NCI-H69 (cell line): ENCODE measurements around the gene NFATC1.

Experiments
- DNase-seq: peaks from one replicate; lab custom pipeline; 2025; lab: John Stamatoyannopoulos, UW

The NFATC1 gene

GRCh38 chr18:79441420-79441819 is 45.7 kb downstream of the NFATC1 start:
- no peak for DNase-seq

GRCh38 chr18:79442508-79443221 is 46.9 kb downstream of the NFATC1 start:
- DNase-seq = no peak

- DNase-seq = no peak
Measured at GRCh38 chr18:79445221-79445620, 49.5 kb downstream of the NFATC1 start.

DNA sequence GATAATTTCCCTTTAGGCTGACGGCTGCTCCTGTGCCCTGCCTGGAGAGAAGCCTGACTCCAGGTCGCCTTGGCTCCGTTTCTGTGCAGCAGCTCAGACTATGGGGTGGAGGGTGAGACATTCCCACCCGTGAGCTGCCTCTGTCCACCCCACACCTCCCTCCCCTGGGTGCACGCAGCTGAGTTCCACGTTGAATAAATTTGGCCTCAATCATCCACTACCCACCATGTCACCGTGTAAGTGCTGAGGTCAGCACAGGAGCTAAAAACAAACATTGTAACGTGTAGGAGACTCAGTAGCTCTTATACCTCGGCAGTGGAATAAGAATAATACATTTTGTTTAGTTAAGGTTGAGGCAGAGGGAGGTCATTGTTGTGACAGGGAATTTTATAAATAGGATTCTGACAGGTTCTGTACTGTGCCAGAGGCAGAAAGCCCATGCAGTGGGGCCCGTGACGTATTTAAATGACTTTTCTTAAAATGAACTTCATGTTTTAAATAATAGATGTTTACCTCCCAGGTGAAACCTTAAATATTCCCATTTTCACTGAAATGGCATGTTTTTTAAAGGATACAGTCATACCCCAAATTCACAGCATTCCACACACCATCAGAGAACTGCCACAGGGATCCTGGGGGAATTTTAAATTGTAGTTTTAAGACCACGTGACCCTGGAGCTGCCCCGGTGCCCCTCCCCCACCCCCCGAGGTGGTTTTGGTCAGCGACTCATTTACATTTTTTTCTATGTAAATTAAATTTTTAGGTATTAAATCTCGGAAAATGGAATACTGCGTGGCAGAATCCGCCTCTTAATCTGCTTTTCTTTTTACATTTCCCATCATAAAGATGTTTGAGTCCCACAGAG is 50.2 kb downstream of the NFATC1 start:
- DNase-seq = no peak

DNA sequence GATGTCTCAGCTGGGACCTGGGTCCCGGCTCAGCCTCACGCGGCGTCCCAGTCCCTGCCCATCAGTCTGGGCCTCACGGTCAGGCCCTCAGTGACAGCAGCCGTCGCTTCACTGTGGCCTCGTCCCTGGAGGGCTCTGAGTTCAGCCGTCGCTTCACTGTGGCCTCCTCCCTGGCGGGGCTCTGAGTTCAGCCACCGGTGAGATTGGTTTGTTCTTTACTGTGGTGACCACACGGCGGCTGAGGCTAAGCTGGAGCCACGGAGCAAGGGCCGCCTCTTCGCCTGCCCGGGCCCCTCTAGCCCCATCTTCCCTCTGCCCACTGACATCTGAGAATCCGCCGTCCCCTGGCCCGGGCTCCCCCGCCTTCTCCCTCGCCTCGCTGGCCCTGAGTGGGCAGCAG is 51.2 kb downstream of the NFATC1 start:
- no peak for DNase-seq

- DNase-seq = no peak
Measured at GRCh38 chr18:79447703-79448367, 52.1 kb downstream of the NFATC1 start.

DNA sequence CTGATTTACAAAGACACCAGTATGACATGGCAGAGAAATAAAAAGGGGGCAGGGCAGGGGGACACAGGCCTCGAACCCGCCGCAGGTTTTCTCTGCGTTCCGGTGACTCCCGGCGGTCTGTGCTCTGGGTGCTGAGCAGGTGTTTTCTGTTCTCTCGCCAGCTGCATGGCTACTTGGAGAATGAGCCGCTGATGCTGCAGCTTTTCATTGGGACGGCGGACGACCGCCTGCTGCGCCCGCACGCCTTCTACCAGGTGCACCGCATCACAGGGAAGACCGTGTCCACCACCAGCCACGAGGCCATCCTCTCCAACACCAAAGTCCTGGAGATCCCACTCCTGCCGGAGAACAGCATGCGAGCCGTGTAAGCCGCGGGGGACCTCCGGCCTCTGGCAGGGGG is 52.9 kb downstream of the NFATC1 start:
- no peak for DNase-seq

- DNase-seq = no peak
Measured at GRCh38 chr18:79449551-79450288, 54.0 kb downstream of the NFATC1 start.

GRCh38 chr18:79450289-79451080 is 54.8 kb downstream of the NFATC1 start:
- DNase-seq = no peak

GRCh38 chr18:79451237-79452125 is 55.8 kb downstream of the NFATC1 start:
- no peak for DNase-seq

- DNase-seq = no peak
Measured at GRCh38 chr18:79452190-79452990, 56.7 kb downstream of the NFATC1 start.

GRCh38 chr18:79452991-79453645 is 57.4 kb downstream of the NFATC1 start:
- DNase-seq = no peak

DNA sequence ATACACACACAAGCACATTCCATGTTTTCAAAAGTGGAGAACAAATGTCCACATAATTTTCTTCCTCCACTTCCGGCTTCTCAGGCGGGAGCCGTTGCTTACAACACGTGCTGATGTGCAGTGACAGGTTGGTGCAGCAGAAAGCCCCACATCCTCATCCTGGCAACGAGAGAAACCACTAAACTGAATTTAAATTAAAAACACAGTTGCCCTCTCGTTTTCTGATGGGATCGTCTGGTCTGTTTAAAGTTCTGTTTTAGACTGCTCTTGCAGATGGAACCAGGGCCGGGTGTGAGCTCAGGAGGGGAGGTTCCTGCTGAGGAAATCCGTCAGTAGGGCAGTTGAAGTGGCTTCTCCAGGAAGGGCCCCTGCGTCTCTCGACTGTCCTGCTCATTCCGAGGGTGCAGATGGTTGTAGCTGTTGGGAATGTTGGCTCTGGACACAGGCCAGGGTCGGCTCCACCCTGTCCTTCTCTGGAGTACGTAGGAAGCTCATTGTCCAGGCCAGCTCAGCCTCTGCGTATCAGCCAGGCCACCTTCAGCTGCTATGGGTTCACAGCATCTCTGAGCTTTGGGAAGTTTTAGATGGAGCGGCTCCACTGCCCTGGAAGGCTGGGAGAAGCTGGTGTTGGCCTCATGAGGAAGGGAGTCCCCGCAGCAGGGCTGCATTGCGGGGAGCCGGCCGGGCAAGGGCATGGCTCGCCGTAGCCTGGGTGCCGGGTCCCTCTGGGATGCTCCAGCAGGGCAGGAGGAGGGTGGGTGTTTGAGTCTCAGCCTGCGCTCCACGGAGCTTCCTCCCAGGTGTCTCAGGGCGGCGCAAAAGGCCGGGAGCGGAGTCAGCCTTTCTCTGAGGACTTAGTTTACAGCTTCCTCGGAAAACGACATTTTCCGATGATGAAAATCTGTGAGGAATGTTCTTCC is 58.3 kb downstream of the NFATC1 start:
- DNase-seq = no peak

DNA sequence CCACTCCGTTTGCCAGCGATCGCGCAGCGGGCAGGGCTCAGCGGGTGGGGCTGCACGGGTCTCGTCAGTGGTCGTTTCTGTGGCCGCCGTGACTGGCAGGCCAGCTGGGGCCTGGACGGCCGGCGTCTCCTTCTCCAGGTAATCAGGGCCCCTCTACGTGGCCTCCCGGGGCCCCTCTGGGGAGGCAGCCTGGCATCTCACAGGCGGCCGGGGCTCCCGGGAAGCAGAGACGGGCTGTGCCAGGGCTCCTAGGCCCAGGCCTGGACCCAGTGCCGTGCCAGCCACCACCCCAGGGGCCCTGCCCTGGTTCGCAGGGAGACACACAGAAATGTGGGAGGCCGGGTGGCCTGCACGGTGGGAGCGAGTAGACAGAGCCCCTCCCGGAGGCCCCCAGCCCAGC is 59.5 kb downstream of the NFATC1 start:
- DNase-seq = no peak

DNA sequence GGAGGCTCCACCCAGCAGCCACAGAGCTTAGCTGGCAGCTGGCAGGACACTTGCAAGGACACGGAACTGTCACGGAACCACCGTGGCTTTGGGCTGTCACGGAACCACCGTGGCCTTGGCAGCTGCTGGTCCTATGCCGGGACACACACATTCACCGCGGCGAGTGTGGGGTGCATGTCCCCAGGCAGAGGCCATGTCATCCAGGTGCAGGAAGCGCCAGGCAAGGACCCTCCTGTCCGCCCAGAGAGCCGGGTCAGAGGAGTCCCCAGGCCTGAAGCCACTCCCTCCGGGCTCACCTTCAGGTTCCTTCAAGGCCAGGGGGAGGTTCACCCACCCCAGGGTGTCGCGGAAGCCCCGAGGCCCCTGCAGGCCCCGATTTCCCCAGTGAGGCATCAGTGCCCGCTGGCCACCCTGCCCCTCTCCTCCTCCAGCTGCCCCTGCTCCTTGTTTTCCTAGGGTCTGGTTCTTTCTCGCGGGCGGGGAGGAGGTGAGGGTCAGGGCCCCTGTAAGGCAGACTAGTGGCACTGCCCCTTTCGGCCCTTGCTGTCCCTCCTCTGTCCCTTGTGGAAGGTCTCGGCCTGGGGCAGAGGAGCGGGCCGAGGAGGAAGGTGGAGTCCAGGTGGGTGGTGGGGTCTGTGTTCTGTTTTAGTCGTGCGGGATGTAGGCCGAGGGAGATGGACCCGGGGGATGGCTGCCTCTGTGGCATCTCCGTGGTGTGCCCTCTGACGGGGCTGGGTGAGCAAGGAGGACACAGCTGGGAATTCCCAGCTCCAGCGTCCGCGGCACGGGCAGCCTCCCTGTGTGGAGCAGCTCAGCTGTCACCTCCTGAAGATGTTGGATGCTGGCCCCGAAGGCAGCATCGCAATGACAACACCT is 60.6 kb downstream of the NFATC1 start:
- DNase-seq = no peak

DNA sequence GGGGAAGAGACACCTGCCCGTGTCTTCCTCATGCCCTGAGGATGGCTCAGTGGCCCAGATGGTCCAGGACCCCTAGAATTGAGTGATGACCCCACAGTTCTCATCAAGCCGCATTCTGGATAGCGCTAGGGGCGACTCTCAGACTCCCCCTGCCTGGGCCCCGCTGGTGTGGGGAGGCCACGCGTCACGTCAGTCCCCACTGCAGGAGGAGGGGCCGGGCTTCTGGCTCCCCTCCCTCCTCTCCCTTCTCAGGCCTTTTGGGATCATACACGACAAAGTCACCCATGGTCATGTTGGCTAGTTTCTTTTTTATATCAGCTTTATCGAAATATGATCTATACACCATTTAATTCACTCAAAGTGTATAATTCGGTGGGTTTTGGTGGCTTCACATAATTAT is 61.5 kb downstream of the NFATC1 start:
- DNase-seq = no peak

DNA sequence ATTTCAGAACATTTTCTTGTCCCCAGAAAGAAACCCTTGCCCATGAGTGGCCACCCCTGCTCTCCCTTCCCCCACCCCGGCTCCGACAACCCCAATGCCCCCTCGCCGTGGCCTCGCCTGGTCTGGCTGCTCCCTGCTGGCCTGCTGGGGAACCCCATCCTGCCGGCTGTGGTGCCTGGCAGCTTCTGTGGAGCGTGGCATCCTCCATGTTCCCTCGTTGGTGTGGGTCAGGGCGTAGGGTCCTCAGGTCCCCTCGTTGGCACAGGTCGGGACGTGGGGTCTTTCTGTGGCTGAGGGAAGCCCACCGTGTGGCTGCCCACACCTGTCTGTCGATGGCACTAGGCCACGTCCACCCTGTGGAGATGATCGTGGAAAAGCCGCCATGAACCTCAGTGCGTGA is 61.9 kb downstream of the NFATC1 start:
- no peak for DNase-seq
